ENCODE measurements around the gene OR1K1. TPM values are rescaled to one million over a fixed set of nuclear protein-coding genes. Genes with fewer than 3 reads are reported as not detected.

Gene OR1K1
- total RNA-seq, 1 donor from 2014 or later = not detected

DNA sequence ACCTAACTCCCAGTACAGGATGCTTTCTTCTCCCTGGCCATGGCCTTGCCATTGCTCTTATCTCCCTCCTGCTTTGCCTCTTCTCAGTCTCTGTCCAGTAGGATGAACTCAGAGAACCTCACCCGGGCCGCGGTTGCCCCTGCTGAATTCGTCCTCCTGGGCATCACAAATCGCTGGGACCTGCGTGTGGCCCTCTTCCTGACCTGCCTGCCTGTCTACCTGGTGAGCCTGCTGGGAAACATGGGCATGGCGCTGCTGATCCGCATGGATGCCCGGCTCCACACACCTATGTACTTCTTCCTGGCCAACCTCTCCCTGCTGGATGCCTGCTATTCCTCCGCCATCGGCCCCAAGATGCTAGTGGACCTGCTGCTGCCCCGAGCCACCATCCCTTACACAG lies 11.1 kb upstream of the OR1K1 start, which contains the start of gene OR5C1:
OR5C1 (plus strand) TSS at position 103 of the 400 bp plus-strand sequence; CDS start at position 103, 0 bp downstream.
- DNase-seq (ENCODE audit: low spot score, unreplicated experiment) = no peak
- Mint-ChIP-seq H3K27me3 (no peaks in the 10 kb centered on the region), H3K27ac (no peak within 1 kb of the TSS), H3K4me3 (ENCODE audit: low read depth) (no peak within 1 kb of the TSS), H3K36me3 (ENCODE audit: insufficient read depth) (no peaks in the 10 kb centered on the region), H3K4me1 (ENCODE audit: low read depth) (peaks cover 2% of the 10 kb centered on the region), H3K9me3 (ENCODE audit: low read depth) (peaks cover 15% of the 10 kb centered on the region)
- TF ChIP-seq, protein P1, sequence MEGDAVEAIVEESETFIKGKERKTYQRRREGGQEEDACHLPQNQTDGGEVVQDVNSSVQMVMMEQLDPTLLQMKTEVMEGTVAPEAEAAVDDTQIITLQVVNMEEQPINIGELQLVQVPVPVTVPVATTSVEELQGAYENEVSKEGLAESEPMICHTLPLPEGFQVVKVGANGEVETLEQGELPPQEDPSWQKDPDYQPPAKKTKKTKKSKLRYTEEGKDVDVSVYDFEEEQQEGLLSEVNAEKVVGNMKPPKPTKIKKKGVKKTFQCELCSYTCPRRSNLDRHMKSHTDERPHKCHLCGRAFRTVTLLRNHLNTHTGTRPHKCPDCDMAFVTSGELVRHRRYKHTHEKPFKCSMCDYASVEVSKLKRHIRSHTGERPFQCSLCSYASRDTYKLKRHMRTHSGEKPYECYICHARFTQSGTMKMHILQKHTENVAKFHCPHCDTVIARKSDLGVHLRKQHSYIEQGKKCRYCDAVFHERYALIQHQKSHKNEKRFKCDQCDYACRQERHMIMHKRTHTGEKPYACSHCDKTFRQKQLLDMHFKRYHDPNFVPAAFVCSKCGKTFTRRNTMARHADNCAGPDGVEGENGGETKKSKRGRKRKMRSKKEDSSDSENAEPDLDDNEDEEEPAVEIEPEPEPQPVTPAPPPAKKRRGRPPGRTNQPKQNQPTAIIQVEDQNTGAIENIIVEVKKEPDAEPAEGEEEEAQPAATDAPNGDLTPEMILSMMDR (IDR thresholded peaks at IDR 0.05; ENCODE audit: unreplicated experiment) = no peak

DNA sequence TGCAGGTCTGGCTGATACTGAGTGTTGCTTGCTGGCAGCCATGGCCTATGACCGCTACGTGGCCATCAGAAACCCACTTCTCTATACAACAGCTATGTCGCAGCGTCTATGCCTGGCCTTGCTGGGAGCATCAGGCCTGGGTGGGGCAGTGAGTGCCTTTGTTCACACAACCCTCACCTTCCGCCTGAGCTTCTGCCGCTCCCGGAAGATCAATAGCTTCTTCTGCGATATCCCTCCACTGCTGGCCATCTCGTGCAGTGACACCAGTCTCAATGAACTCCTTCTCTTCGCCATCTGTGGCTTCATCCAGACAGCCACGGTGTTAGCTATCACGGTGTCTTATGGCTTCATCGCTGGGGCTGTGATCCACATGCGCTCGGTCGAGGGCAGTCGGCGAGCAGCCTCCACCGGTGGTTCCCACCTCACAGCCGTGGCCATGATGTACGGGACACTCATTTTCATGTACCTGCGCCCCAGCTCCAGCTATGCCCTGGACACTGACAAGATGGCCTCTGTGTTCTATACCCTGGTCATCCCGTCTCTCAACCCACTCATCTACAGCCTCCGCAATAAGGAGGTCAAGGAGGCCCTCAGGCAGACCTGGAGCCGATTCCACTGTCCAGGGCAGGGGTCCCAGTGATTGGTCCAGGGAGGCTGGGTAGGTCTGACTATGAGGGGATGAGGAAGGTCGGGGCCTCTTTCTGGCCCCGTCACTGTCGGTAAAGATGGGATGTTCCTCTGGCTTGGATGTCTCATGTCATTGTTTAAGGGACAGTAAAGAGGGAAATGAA lies 10.5 kb upstream of the OR1K1 start:
- Mint-ChIP-seq H3K27me3 (no peaks in the 10 kb centered on the region), H3K4me3 (ENCODE audit: low read depth) (no peak overlapping the region), H3K9me3 (ENCODE audit: low read depth) (peaks cover 20% of the 10 kb centered on the region), H3K27ac (no peak overlapping the region), H3K36me3 (ENCODE audit: insufficient read depth) (no peaks in the 10 kb centered on the region), H3K4me1 (ENCODE audit: low read depth) (peaks cover 2% of the 10 kb centered on the region)
- DNase-seq (ENCODE audit: low spot score, unreplicated experiment) = no peak
- TF ChIP-seq, protein P1 (IDR thresholded peaks at IDR 0.05; ENCODE audit: unreplicated experiment) = no peak

GRCh38 chr9:122791872-122792669 lies 7.9 kb upstream of the OR1K1 start:
- Mint-ChIP-seq H3K4me3 (ENCODE audit: low read depth) (no peak overlapping the region), H3K36me3 (ENCODE audit: insufficient read depth) (no peaks in the 10 kb centered on the region), H3K27me3 (no peaks in the 10 kb centered on the region), H3K27ac (no peak overlapping the region), H3K9me3 (ENCODE audit: low read depth) (peaks cover 20% of the 10 kb centered on the region), H3K4me1 (ENCODE audit: low read depth) (no peaks in the 10 kb centered on the region)
- no peak for DNase-seq (ENCODE audit: low spot score, unreplicated experiment)
- TF ChIP-seq, protein P1 (IDR thresholded peaks at IDR 0.05; ENCODE audit: unreplicated experiment) = no peak

DNA sequence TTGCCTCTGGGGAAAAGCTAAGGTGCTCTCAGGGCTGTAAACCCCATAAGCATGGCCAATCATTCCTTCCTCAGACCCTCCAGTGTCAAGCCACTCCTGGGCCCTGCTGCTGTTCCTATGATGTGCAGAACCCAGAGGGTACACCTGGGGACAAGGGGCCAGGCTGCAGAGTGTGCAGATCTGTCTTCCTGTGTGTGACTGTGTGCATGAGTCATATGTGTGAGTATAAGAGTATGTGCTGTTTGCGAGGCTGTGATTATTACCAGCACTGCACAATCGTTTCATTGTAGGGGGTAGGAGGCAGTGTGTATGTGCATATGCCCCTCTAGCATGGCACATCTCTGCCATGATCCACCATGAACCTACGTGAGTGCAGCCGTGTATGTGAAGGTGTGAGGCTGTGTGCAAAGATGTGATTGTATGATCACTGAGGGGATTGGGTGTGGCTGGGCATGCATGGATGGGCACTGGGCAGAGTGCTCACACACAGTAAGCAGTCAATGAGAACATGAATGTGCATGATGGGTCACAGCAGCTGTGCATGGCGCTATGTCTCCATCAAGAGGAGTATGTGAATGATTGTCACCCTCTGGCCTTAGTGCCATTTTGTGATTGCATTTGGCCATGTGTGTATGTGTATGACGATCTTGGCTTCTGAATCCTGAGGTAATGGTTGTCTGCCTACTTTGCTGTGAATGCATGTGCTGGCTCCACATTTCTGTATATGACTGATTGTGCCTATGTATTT lies 2.4 kb upstream of the OR1K1 start:
- TF ChIP-seq, protein P1 (IDR thresholded peaks at IDR 0.05; ENCODE audit: unreplicated experiment) = no peak
- no peaks in the 10 kb centered on the region for H3K27me3 Mint-ChIP-seq
- peaks cover 15% of the 10 kb centered on the region for H3K9me3 Mint-ChIP-seq (ENCODE audit: low read depth)
- no peak for DNase-seq (ENCODE audit: low spot score, unreplicated experiment)
- H3K27ac Mint-ChIP-seq = no peak overlapping the region
- H3K4me1 Mint-ChIP-seq (ENCODE audit: low read depth) = no peaks in the 10 kb centered on the region
- no peaks in the 10 kb centered on the region for H3K36me3 Mint-ChIP-seq (ENCODE audit: insufficient read depth)
- no peak overlapping the region for H3K4me3 Mint-ChIP-seq (ENCODE audit: low read depth)

GRCh38 chr9:122806661-122807060 lies 6.7 kb downstream of the OR1K1 start:
- H3K36me3 Mint-ChIP-seq (ENCODE audit: insufficient read depth) = peaks cover 9% of the 10 kb centered on the region
- H3K4me1 Mint-ChIP-seq (ENCODE audit: low read depth) = peaks cover 8% of the 10 kb centered on the region
- no peaks in the 10 kb centered on the region for H3K27me3 Mint-ChIP-seq
- TF ChIP-seq, protein P1 (IDR thresholded peaks at IDR 0.05; ENCODE audit: unreplicated experiment) = no peak
- H3K27ac Mint-ChIP-seq = no peak overlapping the region
- no peak for DNase-seq (ENCODE audit: low spot score, unreplicated experiment)
- H3K4me3 Mint-ChIP-seq (ENCODE audit: low read depth) = no peak overlapping the region
- H3K9me3 Mint-ChIP-seq (ENCODE audit: low read depth) = peaks cover 15% of the 10 kb centered on the region

Data from progenitor cell of endocrine pancreas (in vitro differentiated cells).